NCI-H1436 (cell line): ENCODE results near the gene CORO2B.
A peak's percentile ranks its signal among the peaks of the same experiment; 100 is the strongest.

Experiments used
- DNase-seq: peaks from one replicate; lab custom pipeline; 2025; lab: John Stamatoyannopoulos, UW

The CORO2B gene

DNA sequence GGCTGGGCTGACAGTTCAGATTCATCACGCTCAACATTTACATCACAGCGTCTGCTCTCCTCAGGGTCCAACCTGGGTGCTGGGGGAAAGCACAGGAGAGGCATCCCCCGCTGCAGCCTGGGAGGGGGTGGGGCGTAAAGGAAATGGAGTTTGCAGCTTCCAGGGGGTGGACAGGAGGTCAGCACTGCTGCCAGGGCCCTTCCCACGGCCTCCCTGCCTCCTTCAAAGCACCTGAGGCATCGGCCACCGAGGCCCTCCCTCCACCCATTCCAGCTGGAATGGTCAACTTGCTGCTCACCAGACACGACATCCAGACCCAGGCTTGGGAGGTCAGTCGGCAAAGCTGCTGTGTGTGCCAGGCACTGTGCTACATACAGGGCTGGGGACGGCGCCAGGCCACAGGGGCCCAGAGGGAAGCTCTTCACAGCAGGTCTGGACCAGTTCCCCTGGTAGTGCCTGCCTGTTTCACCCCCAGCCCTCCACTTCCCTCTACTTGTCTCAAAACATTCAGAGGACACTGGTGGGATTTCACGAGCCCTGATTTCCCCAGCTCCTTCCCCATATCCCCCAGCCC, 121.2 kb downstream of the CORO2B start:
- DNase-seq, result no peak

DNA sequence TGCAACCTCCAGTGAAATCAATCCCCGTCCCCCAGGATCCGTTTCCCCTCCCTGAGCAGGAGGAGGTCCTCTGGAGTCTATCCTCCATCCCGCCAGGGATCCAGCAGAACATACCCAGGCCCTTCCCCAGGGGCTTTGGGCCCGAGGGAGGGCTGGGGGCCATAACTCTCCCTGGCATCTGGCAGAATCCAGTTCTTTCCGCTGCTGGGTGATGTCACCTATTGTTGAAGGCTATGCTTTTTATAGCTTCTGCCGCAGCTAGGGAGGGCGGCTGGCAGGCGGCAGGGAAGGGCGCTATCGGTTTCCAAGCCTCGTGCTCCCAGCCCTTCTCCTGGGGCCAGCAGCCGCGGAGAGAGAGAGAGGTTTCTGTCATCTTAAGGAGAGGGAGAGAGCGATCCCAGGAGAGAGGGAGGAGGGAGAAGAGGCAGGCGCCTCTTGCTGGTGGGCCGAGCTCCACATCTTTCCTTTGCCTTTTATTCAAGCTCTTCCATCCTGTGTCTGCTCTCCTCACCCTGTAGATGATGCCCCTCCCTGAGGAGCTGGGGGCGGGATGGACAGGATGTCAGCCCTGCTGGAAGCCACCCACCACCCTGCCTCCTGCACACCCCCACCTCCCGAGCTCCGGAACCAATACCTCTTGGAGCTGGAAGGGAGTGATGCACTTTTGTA, 121.8 kb downstream of the CORO2B start:
- DNase-seq, result peak; percentile 83

DNA sequence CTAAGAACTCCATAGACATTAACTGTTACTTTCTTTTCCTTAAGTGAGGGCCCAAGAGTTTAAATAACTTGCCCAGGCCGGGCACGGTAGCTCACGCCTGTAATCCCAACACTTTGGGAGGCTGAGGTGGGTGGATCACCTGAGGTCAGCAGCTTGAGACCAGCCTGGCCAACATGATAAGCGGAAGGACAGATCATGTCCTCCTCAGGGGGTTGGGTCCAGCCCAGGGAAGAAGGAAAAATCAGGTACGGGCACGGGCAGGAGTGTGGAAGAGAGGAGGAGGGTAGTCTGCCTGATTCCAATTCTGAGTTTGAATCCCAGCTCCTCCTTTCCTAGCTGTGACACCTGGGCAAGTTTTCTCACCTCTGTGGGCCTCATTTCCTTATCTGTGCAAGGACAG, 123.1 kb downstream of the CORO2B start:
- DNase-seq, result no peak

DNA sequence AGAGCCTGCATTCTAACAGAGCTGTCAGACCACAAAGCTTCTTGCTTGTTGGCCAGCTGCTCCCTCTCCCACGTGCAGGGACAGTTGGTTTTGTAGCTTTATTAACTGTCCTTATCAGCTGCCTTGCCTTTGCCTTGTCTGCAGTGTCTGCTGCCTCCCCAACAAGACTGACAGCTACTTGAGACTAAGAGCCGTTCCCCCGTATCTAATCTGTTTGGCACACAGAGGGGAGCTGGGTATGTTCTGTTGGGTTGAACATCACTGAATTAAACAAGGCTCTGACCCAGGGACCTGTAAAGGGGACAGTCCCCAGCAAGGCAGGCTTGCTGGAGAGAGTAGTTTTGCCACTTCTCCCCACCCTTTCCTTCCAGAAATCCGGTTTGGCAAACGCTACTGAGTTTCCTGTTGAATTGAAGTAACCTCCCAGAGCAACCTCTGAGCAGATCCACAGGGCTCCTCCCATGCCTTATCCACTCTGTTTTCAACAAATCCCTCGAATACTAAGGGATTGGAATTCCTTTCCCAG, 125.8 kb downstream of the CORO2B start:
- no peak for DNase-seq

DNA sequence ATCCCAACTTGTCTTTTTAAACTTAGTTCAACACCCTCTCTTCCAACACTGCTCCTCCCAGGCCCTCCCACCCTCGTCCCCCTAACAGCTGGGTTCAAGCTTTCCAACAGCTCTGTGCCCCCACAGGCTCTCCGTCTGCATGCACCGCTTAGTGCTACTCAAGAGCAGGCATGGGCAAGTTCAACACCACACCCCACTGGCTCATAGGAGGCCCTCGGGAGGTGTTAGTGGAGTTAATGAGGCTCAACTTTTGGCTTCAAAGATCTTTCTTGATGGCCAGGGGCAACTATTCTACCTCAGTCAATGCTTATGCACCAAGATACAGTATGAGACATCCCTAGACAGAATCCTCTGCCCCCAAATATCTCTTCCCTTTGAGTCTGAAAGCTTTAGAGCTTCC, 127.5 kb downstream of the CORO2B start:
- DNase-seq, result no peak

DNA sequence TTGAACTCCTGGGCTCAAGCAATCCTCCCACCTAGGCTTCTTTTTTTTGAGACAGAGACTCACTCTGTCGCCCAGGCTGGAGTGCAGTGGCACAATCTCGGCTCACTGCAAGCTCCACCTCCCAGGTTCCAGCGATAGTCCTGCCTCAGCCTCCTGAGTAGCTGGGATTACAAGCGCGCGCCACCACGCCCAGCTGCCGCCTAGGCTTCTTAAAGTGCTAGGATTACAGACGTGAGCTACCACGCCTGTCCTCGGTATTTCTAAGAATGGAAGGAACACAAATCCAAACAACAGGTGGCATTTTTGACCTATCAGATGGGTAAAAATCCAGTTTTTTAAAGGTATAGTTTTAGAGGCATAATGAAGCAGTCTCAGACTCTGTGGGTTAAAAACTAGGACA, 128.1 kb downstream of the CORO2B start:
- no peak for DNase-seq

DNA sequence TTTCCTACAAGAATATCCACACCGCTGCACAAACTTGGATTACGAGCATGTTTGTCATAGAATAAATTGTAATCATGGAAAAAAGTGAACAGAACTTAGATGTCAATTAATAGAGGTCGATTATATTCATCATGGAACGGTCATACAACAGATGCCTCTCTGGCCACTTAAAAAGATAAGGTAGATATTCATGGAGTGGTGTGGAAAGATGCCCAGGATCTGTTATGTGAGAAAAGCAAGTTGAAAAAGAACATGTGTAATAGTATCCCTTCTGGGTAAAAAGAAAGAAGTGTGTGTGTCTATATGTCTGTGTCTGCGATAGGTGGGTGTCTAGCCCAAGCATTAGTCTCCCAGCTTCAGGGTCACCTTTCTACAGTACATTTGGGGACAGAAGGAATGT, 128.6 kb downstream of the CORO2B start:
- no peak for DNase-seq

DNA sequence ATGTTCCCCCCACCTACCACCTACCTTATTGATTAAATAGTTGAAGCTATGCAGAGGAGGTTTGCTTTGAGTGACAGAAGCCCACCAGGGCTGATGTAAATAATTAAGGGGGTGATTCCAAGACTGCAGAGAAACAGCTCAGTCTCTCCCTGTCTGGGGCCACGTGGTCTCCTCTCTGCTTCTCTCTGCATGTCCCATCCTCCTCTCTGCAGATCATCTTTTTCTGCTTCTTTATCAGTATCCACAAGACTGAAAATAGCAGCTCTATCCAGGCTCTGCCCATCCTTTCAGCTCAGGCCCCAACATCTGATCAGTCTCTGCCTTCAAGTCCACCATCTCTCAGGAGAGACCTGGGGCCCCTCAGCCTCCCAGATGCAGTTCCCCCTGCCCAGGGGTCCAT, 131.1 kb downstream of the CORO2B start:
- DNase-seq, result no peak

DNA sequence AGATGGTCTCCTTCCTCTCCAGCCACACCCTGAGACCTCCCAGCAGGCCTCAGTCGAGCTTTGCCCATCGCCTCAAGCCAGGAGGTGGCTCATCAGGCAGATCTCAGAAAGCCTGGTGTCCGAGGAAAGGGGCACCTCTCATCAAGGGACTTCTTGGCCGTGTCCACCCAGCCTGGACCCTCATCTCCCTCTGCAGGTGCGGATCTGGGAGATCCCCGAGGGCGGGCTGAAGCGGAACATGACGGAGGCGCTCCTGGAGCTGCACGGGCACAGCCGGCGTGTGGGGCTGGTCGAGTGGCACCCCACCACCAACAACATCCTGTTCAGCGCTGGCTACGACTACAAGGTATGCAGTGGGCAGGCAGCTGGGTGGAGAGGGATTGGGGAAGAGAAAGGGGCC, 131.7 kb downstream of the CORO2B start:
- DNase-seq, result no peak

DNA sequence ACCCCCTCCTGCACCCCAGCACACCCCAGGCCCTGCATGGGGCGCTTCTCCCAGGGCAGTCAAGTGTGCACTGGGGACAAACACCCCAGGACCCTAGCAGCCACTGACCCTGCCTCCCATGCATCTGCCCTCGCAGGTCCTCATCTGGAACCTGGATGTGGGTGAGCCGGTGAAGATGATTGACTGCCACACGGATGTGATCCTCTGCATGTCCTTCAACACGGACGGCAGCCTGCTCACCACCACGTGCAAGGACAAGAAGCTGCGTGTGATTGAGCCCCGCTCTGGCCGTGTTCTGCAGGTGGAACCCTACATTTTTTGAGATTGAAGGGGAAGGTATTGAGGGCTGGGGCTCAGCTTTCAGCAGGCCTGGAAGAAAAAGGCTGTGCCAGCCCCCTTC, 132.6 kb downstream of the CORO2B start:
- no peak for DNase-seq

DNA sequence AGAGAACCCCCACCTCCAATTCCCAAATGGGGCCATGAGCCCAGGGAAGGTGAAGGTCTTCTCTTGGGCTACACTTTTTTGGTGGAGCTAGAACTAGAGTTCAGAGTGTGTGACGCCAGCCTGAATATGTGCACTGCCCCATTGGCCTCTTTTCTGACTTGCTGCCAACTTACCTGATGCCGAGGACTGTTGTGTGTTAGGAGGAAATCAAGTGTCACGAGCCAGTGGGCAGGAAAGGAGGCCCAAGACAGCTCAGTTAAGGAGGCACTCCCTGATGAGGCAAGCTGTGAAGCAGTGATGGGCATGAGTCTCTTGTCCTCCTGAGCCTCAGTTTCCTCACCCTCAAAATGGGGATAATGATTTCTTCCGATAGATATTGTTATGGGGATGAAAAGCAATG, 134.1 kb downstream of the CORO2B start:
- DNase-seq, result no peak

DNA sequence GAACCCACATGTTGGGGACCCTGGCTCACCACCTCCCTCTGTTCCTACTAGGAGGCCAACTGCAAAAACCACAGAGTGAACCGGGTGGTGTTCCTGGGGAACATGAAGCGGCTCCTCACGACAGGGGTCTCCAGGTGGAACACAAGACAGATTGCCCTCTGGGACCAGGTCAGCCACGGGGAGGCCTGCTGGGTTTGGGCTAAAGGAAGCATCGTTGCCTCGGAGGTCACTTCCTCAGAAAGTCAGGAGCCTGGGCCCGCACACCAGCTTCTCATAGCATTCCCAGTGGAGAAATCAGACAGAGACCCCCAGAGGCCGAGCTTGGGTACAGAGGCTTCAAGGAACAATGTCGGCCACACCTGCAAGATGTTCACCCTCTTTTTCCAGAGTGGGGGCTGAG, 135.1 kb downstream of the CORO2B start:
- DNase-seq, result no peak

DNA sequence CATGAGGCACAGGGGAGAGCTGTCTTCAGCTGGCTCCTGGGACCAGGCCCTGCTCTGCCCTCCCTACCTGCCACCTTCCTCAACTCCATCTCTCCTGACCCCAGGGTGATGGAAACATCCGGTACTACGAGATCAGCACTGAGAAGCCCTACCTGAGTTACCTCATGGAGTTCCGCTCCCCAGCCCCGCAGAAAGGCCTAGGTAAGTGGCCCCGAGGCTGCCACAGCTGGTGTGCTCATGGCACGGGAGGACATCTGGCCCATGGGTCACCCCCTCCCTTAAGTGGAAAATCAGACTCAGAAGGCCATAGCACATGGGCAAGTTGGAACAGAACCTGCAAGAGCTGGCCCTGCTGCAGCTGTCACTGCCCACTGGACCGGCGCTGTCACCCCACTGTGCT, 136.3 kb downstream of the CORO2B start:
- DNase-seq, result no peak

DNA sequence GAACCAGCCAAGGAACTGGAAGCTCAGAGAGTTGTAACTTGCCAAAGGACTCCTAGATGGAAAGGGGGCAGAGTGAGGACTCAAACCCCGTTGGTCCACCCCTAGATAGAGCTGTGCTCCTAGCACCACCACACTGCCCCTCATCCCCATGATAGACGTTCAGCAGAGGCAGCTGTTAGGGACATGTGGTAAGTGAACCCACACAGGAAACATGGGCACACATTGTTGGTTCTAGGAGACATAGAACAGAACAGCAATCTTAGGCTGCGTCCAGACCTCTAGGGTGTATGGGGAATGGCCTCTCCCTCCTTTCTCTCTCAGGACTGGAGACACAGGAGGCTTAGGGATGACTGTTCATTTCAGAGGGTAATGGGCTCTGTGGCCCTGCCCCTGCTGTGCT, 139.2 kb downstream of the CORO2B start:
- DNase-seq, result no peak

DNA sequence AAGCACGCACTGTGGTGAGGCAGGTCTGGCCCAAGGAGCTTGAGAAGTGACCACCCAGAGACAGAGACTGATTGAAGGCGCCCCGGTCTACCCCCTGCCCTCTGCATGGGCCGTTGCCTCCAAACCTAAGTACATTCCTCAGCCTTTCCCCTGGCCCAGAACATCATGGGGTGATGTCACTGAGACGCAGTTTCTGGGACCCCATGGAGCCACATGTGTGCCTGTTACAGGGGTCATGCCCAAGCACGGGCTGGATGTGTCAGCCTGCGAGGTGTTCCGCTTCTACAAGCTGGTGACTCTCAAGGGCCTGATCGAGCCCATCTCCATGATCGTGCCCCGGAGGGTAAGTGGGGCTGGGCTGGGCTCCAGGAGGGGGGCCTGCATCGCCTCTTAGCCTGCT, 139.7 kb downstream of the CORO2B start:
- no peak for DNase-seq

DNA sequence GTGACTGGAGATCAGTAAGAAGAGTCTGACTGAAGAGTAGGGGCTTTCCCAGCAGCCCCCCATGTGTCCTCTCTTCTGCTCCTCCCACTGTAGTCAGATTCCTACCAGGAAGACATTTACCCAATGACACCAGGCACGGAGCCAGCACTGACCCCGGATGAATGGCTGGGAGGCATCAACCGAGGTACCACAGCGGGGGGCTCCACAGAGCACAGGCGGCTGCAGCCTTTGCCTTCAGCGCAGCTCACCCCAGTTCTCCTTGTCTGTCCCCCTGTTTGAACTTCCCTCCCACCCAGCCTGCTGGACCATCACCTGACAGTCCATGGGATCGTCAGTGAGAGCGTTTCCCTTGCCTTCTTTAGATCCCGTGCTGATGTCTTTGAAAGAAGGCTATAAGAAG, 140.3 kb downstream of the CORO2B start:
- DNase-seq, result no peak

DNA sequence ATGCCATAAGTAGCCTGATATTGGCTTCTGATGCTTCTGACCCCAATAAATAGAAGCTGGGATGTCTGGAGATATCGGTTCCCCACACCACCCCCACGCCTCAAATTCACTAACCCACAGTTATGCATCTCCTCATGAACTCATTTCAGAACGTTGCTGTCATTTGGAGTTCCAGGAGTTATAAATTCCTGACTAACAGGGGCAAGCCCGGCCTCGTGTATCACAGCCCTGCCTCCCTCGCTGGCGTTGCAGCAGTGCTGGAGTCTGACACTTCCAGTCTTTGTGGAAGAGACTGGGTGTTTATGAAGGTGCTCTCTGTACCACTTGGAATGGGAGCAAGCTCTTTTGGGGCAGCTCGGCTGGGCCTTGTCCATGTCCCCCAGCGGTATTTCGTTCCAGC, 140.9 kb downstream of the CORO2B start:
- DNase-seq, result no peak

DNA sequence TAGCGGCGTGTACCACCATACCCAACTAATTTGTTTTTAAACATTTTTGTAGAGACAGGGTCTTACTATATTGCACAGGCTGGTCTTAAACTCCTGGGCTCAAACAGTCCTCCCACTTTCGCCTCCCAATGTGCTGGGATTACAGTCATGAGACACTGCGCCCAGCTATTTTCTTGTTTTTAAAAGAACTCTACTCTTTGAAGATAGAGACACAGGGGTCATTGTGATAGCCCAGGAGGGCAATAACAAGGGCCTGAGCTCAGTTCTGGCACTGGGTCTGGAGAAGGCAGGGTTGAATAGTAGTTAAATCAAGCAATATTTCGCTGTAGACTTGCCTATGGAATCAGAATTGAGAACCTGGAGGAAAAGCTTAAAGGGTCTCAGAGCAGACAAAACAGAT, 143.1 kb downstream of the CORO2B start:
- no peak for DNase-seq

DNA sequence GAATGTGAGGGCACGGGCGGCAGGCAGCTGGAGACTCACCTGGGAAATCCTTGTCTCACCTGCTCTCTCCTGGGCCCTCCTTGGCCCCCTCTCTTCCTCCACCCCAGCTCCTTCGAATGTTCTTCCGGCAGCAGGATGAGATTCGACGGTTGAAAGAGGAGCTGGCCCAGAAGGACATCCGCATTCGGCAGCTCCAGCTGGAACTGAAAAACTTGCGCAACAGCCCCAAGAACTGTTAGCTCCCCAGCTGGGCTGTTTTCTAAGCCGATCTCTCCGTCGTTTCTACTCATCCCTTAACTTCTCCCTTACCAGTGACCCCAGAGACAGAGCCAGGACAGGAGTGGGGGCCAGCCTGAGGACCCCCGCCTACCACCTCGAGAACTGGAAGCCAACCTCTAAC, 146.9 kb downstream of the CORO2B start:
- no peak for DNase-seq

DNA sequence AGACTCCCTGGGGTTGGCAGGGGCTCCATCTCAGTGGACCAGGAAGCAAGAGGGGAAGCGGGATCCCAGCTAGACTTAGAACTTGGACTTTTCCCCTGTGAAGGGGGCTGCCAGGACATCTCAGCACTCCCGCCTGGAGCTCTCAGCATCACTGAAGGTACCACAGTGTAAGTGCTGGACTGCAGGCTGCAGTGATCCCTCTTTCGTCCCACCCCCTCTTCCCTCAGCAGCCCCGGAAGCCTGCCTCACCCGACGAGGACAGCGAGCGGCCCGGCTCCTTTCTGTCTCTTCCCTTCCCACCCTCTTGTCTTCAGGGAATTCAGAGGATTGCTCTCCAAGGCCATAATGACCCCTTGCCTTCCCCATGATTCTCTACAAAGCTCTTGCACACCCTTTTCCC, 147.5 kb downstream of the CORO2B start:
- no peak for DNase-seq

DNA sequence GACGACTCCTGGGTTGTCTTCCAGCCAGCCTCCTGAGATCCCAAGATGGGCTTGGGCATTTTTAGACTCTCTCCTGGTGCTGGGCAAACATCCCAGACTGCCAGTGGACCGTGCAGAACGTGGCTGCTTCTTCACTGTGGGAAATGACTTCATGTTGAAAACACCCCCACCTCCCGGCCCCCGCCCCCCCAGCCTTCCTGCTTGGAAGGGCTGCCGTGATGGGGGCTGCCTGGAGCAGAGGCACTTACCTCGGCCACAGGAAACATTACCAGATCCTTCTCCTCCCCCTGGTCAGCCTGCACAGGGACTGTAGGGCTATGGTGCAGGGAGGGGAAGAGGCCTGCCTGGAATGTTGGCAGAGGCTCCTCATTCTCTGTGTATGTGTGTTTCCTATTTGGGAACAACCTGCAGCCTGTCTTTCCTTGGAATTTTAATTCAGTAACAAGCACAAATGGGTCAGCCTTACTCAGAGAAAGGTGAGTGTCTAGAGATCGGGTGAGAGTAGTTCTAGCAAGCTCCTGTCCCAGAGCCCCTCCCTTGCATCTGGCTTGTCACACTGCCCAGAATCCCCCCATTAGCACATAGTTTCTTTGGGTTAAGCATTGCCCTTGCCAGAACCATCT, 151.1 kb downstream of the CORO2B start:
- no peak for DNase-seq

DNA sequence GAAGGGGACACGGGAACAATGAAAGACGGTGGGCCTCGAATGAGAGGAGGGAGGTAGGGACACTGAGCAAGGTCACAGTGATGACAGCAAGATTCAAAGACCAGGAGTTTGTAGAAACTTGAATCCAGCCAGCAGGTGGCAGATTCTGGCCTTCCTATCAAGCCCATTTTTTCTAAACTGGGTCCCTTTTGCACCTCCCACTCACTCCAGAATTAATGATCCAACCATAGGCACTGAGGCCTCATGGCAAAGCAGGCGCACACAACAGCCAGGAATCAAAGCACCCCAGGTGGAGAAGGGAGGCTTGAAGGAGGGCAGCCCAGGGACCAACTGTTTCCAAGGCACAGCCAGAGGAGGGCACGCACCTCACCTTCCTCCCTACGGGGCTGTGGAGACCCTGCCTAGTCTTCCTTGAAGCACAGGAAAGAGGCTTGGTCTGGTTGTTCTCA, 151.7 kb downstream of the CORO2B start:
- DNase-seq, result peak; percentile 30
